K562 (cell line): Measurements from ENCODE around the gene RHAG. TPM values are rescaled to one million over a fixed set of nuclear protein-coding genes. Genes with fewer than 3 reads are reported as not detected.
A peak's percentile ranks its signal among the peaks of the same experiment; 100 is the strongest.

Experiments
- ATAC-seq: fragments of 200-7000 bp; cut with Tn5 transposase; 3 replicates; pipeline ENCODE4 v1.9.1; 2020; ENCODE audit warnings: moderate library complexity
- BruUV-seq: library from RNA; stranded (reverse); fragments of 400-500 nt; replicated peaks from 2 replicates; lab custom pipeline; 2021; lab: Mats Ljungman, UMichigan
- CTCF ChIA-PET: fragments of 300-600 bp; formaldehyde crosslinking; extraction: SDS; loops from one replicate; lab custom pipeline; 2021; ENCODE audit warnings: low intra/inter-chr PET ratio; lab: Yijun Ruan, JAX
- POLR2A ChIA-PET: fragments of 300-600, 350-650 bp; sonication (Branson Sonifier 250); formaldehyde crosslinking; extraction: SDS; loops from one replicate; lab custom pipeline; 2021; ENCODE audit warnings: antibody characterized with exemption, inconsistent platforms; lab: Yijun Ruan, JAX
- DNase-seq, 4 experiments: peaks; one replicate each; pipeline versions ENCODE4 v3.0.0 to v3.0.0-alpha.2; 2011 to 2018; ENCODE audit warnings: low spot score in 3 of 4, mixed read lengths in 3 of 4; ENCODE audit errors: extremely low read depth in 1 of 4
- FAIRE-seq: peaks from 2 replicates; lab custom pipeline; 2011; peaks lifted over from hg19 to GRCh38; lab: Jason Lieb, UNC
- H2AFZ ChIP-seq: 2 replicates; pipeline ENCODE4 v1.6.0; 2011; ENCODE audit warnings: low read depth, low read length, control low read depth, inconsistent platforms
- H3K27ac ChIP-seq: fragments of 200-600 bp; 3 replicates; pipeline ENCODE4 v1.8.0; 2011; ENCODE audit warnings: low read depth, mild to moderate bottlenecking, control low read depth, inconsistent platforms, low read length, moderate library complexity, mixed read lengths; ENCODE audit errors: extremely low read depth
- H3K27me3 ChIP-seq, 2 experiments: fragments of 300-600 bp in 1 of 2; 2 replicates in 1 of 2; 3 replicates in 1 of 2; pipeline versions ENCODE4 v1.6.0 to v1.8.0; 2011; ENCODE audit warnings: inconsistent platforms in 2 of 2, low read length in 2 of 2, mild to moderate bottlenecking in 1 of 2, mixed read lengths in 1 of 2, moderate library complexity in 1 of 2; ENCODE audit not compliant: control insufficient read depth in 2 of 2, insufficient read depth in 2 of 2
- H3K36me3 ChIP-seq: fragments of 300-600 bp; 3 replicates; pipeline ENCODE4 v1.8.0; 2011; ENCODE audit warnings: mild to moderate bottlenecking, low read length, inconsistent platforms; ENCODE audit not compliant: control insufficient read depth, insufficient read depth
- H3K4me1 ChIP-seq, 2 experiments: fragments of 200-600 bp in 1 of 2; replicated peaks in 1 of 2; 2 replicates in 1 of 2; 3 replicates in 1 of 2; pipeline versions ENCODE4 v1.5.1 to v1.8.0; 2011; ENCODE audit warnings: inconsistent platforms in 2 of 2, low read length in 2 of 2, mild to moderate bottlenecking in 1 of 2, mixed read lengths in 1 of 2, moderate library complexity in 1 of 2; ENCODE audit not compliant: control insufficient read depth in 2 of 2, insufficient read depth in 2 of 2
- H3K4me2 ChIP-seq: 2 replicates; pipeline ENCODE4 v1.6.1; 2011; ENCODE audit warnings: low read length, control low read depth, inconsistent platforms, mixed read lengths; ENCODE audit not compliant: insufficient read depth
- H3K4me3 ChIP-seq: fragments of 200-600 bp; sonication (generic), shearing (Covaris generic); 2 replicates; pipeline ENCODE4 v1.5.1; 2016; ENCODE audit warnings: control low read depth, inconsistent platforms
- H3K79me2 ChIP-seq: fragments of 200-600 bp; 3 replicates; pipeline ENCODE4 v1.8.0; 2011; ENCODE audit warnings: low read length, inconsistent platforms; ENCODE audit not compliant: control insufficient read depth, insufficient read depth
- H3K9ac ChIP-seq, 2 experiments: 2 replicates each; pipeline versions ENCODE4 v1.6.0 to v1.6.1; 2011; ENCODE audit warnings: low read depth in 2 of 2, low read length in 2 of 2, control low read depth in 1 of 2, inconsistent platforms in 1 of 2, mild to moderate bottlenecking in 1 of 2, mixed read lengths in 1 of 2; ENCODE audit not compliant: insufficient read depth in 1 of 2
- H3K9me1 ChIP-seq: one replicate; pipeline ENCODE4 v1.6.0; 2011; ENCODE audit warnings: inconsistent platforms, mild to moderate bottlenecking, low read length, moderate library complexity; ENCODE audit not compliant: control insufficient read depth, insufficient read depth
- H3K9me3 ChIP-seq: replicated peaks from 2 replicates; pipeline ENCODE4 v1.5.1; 2011; ENCODE audit warnings: low read depth, low read length, inconsistent platforms; ENCODE audit not compliant: control insufficient read depth, insufficient read depth
- H4K20me1 ChIP-seq: replicated peaks from 2 replicates; pipeline ENCODE4 v1.6.1; 2011; ENCODE audit warnings: low read length, inconsistent platforms, mixed read lengths; ENCODE audit not compliant: control insufficient read depth, insufficient read depth
- ATF1 ChIP-seq, 2 experiments: fragments of 450-650 bp in 1 of 2; IDR thresholded peaks; 2 replicates each; pipeline ENCODE4 v1.6.1; 2016; ENCODE audit warnings: missing compliant biosample characterization in 1 of 2, missing genetic modification characterization in 1 of 2
- ATF3 ChIP-seq, 2 experiments: fragments of 450-650 bp in 1 of 2; sonication (generic) in 1 of 2; formaldehyde crosslinking in 1 of 2; IDR thresholded peaks in 1 of 2; conservative IDR thresholded peaks in 1 of 2; 2 replicates each; pipeline versions ENCODE4 v1.6.1 to v1.8.1; 2016 to 2023; ENCODE audit warnings: mild to moderate bottlenecking in 2 of 2, moderate library complexity in 2 of 2, inconsistent platforms in 1 of 2, missing genetic modification reagents in 1 of 2
- BACH1 ChIP-seq: fragments of 200-800 bp; sonication (Bioruptor generic); IDR thresholded peaks from 2 replicates; pipeline ENCODE4 v1.6.1; 2016; ENCODE audit warnings: missing genetic modification characterization, missing compliant biosample characterization
- CBFA2T3 ChIP-seq: fragments of 450-650 bp; IDR thresholded peaks from 2 replicates; pipeline ENCODE4 v1.6.1; 2017
- EHMT2 ChIP-seq: fragments of 450-650 bp; IDR thresholded peaks from 2 replicates; pipeline ENCODE4 v1.6.1; 2018; ENCODE audit warnings: antibody characterized with exemption
- FOXK2 ChIP-seq, 2 experiments: fragments of 450-650 bp; IDR thresholded peaks in 1 of 2; conservative IDR thresholded peaks in 1 of 2; 2 replicates each; pipeline ENCODE4 v1.6.1; 2016; ENCODE audit warnings: low read depth in 2 of 2, mild to moderate bottlenecking in 1 of 2
- NBN ChIP-seq: fragments of 450-650 bp; IDR thresholded peaks from 2 replicates; pipeline ENCODE4 v1.6.1; 2016; ENCODE audit warnings: low read depth, mild to moderate bottlenecking
- NCOA2 ChIP-seq, 2 experiments: fragments of 450-650 bp; IDR thresholded peaks; 2 replicates each; pipeline ENCODE4 v1.6.1; 2018; ENCODE audit warnings: mild to moderate bottlenecking in 2 of 2, moderate library complexity in 1 of 2; ENCODE audit not compliant: partially characterized antibody in 2 of 2
- NFE2 ChIP-seq: IDR thresholded peaks from 2 replicates; pipeline ENCODE4 v1.6.1; 2014; ENCODE audit warnings: antibody characterized with exemption, low read depth
- SNRNP70 ChIP-seq: fragments of 200-400 bp; formaldehyde crosslinking; optimal IDR thresholded peaks from 2 replicates; pipeline ENCODE3; 2017; ENCODE audit warnings: low read depth, low read length
- TEAD4 ChIP-seq, 2 experiments: sonication (generic) in 1 of 2; formaldehyde crosslinking in 1 of 2; IDR thresholded peaks; 2 replicates each; pipeline versions ENCODE4 v1.6.1 to v1.8.0; 2012 to 2022; ENCODE audit warnings: borderline replicate concordance in 1 of 2, inconsistent platforms in 1 of 2, low read length in 1 of 2, mild to moderate bottlenecking in 1 of 2, missing genetic modification reagents in 1 of 2
- ZBTB9 ChIP-seq: fragments of 450-650 bp; formaldehyde crosslinking; IDR thresholded peaks from 2 replicates; pipeline ENCODE4 v1.4.0; 2020; ENCODE audit warnings: mild to moderate bottlenecking, moderate library complexity
- ZNF124 ChIP-seq: sonication (generic); formaldehyde crosslinking; IDR thresholded peaks from 2 replicates; pipeline ENCODE4 v1.8.1; 2022; ENCODE audit warnings: missing genetic modification reagents
- ZNF696 ChIP-seq: fragments of 250-450 bp; sonication (Bioruptor Pico); conservative IDR thresholded peaks from 2 replicates; pipeline ENCODE4 v1.4.0; 2020; ENCODE audit warnings: mild to moderate bottlenecking, moderate library complexity
- ZNF766 ChIP-seq: fragments of 200-800 bp; sonication (Bioruptor generic); conservative IDR thresholded peaks from 2 replicates; pipeline ENCODE4 v1.6.1; 2016; ENCODE audit warnings: missing genetic modification characterization, missing compliant biosample characterization
- in situ Hi-C: fragments of 300-500 bp; cut with MboI; formaldehyde crosslinking; loops from 4 replicates; pipeline ENCODE4 v1.15.0; 2018; ENCODE audit warnings: inconsistent platforms, mixed read lengths
- intact Hi-C: fragments of 100-400 bp; cut with micrococcal nuclease; formaldehyde crosslinking; loops from 2 replicates; pipeline ENCODE4 v1.14.2; 2022
- polyA plus RNA-seq, 8 experiments: library from polyadenylated mRNA; depleted of rRNA in 4 of 8; stranded (reverse) in 5 of 8; unstranded in 3 of 8; fragments of >200 nt; fragmentation: Nextera tagmentation in 2 of 8; fragmentation: Illumina TruSeq in 1 of 8; extraction: Ambion mirVana in 2 of 8; extraction: Trizol in 1 of 8; gene quantifications; 2 replicates each; pipeline versions ENCODE4 v1.2.1 to v1.2.3, GENCODE V29; 2011 to 2014; ENCODE audit warnings: inconsistent platforms in 1 of 8, missing spikeins in 1 of 8
- total RNA-seq, 7 experiments: library from RNA; depleted of rRNA in 6 of 7; stranded (reverse); fragments of >200 nt in 6 of 7; fragmentation: Illumina TruSeq in 2 of 7; extraction: Trizol in 2 of 7; gene quantifications; 2 replicates each; pipeline versions ENCODE4 v1.2.1 to v1.2.3, GENCODE V29; 2011 to 2021; ENCODE audit warnings: low replicate concordance in 1 of 7
- TF ChIP-seq, protein P1 (sequence below), 2 experiments: fragments of 450-650 bp; IDR thresholded peaks; 2 replicates each; pipeline ENCODE4 v1.6.1; 2018; ENCODE audit warnings: mild to moderate bottlenecking in 2 of 2, low read depth in 1 of 2; ENCODE audit not compliant: partially characterized antibody in 2 of 2

The RHAG gene
- total and polyA plus RNA-seq, 9 of the 15 experiments (the other 6 are each of a cell fraction or from before 2014, with no cell fraction given) = 290 to 1,202 (median 505) TPM

- in situ Hi-C loops (no loop called here), intact Hi-C loops (no loop called here)
- H3K4me2 ChIP-seq = peak overlapping the region; percentile 20; the same call in 1 of the 2 replicates
- FAIRE-seq = peak; percentile 89
- no peak overlapping the region for H3K4me3 ChIP-seq
- BruUV-seq = no TSS peak
- H3K9ac ChIP-seq = no peak overlapping the region
- no peaks in the 10 kb centered on the region for H3K9me3 ChIP-seq
- H3K79me2 ChIP-seq = no peaks in the 10 kb centered on the region
- H3K9me1 ChIP-seq = no peaks in the 10 kb centered on the region
- ChIA-PET POLR2A (interaction anchor here (1.6 kb wide), 1 partner anchor 15 kb away, joined by 4 read pairs; no protein-coding TSS in a partner anchor), CTCF (interaction anchor here (0.7 kb wide), 1 partner anchor 51 kb away, joined by 3 read pairs; no protein-coding TSS in a partner anchor)
- ATAC-seq = peak; percentile 97
- no peaks in the 10 kb centered on the region for H4K20me1 ChIP-seq
- no peaks in the 10 kb centered on the region for H3K36me3 ChIP-seq
- peak overlapping the region; percentile 53; the same call in 2 of the 3 replicates for H3K27ac ChIP-seq
- DNase-seq = peak; percentile 41 to 87 (median 61)
- H2AFZ ChIP-seq = peak overlapping the region; percentile 53
- H3K4me1 ChIP-seq = peaks cover 0 to 5% of the 10 kb centered on the region in 2 experiments; a peak in 3 of 5 replicates
- no peaks in the 10 kb centered on the region for H3K27me3 ChIP-seq
- TF ChIP-seq ZNF124 = no peak
- TF ChIP-seq, protein P1, sequence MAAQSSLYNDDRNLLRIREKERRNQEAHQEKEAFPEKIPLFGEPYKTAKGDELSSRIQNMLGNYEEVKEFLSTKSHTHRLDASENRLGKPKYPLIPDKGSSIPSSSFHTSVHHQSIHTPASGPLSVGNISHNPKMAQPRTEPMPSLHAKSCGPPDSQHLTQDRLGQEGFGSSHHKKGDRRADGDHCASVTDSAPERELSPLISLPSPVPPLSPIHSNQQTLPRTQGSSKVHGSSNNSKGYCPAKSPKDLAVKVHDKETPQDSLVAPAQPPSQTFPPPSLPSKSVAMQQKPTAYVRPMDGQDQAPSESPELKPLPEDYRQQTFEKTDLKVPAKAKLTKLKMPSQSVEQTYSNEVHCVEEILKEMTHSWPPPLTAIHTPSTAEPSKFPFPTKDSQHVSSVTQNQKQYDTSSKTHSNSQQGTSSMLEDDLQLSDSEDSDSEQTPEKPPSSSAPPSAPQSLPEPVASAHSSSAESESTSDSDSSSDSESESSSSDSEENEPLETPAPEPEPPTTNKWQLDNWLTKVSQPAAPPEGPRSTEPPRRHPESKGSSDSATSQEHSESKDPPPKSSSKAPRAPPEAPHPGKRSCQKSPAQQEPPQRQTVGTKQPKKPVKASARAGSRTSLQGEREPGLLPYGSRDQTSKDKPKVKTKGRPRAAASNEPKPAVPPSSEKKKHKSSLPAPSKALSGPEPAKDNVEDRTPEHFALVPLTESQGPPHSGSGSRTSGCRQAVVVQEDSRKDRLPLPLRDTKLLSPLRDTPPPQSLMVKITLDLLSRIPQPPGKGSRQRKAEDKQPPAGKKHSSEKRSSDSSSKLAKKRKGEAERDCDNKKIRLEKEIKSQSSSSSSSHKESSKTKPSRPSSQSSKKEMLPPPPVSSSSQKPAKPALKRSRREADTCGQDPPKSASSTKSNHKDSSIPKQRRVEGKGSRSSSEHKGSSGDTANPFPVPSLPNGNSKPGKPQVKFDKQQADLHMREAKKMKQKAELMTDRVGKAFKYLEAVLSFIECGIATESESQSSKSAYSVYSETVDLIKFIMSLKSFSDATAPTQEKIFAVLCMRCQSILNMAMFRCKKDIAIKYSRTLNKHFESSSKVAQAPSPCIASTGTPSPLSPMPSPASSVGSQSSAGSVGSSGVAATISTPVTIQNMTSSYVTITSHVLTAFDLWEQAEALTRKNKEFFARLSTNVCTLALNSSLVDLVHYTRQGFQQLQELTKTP (IDR thresholded peaks at IDR 0.05; ENCODE audit: low read depth in 1 of 2, partially characterized antibody in 2 of 2) = peak in 1 of 2 experiments; percentile 59
- TF ChIP-seq EHMT2 = no peak
- TF ChIP-seq ZNF696 (CRISPR knock-in tag) = no peak
- TF ChIP-seq ATF1 (CRISPR knock-in tag; IDR thresholded peaks at IDR 0.05) = no peak
- TF ChIP-seq ATF1 (tag; IDR thresholded peaks at IDR 0.05) = peak; percentile 25; the same call in 1 of the 2 replicates
- TF ChIP-seq NBN = peak; percentile 73; the same call in 1 of the 2 replicates
- peak; percentile 60; the same call in 1 of the 2 replicates for TF ChIP-seq TEAD4 (IDR thresholded peaks at IDR 0.05; ENCODE audit: low read length)
- TF ChIP-seq TEAD4 (CRISPR knock-in tag; IDR thresholded peaks at IDR 0.05; ENCODE audit: borderline replicate concordance) = no peak
- TF ChIP-seq NFE2 = peak; percentile 81
- no peak for TF ChIP-seq ZBTB9 (CRISPR knock-in tag)
- TF ChIP-seq SNRNP70 = no peak
- peak; percentile 45; the same call in 1 of the 2 replicates for TF ChIP-seq BACH1 (tag)
- TF ChIP-seq CBFA2T3 = 0 out of 2 replicates have a peak, but pooled peaks have one; percentile 21
- TF ChIP-seq ZNF766 (CRISPR knock-in tag) = 0 out of 2 replicates have a peak, but pooled peaks have one; percentile 41
- peak; percentile 97 for TF ChIP-seq ATF3 (IDR thresholded peaks at IDR 0.05)
- TF ChIP-seq ATF3 (CRISPR knock-in tag; conservative IDR thresholded peaks at IDR 0.05) = peak; percentile 47; the same call in 1 of the 2 replicates
- TF ChIP-seq NCOA2 (IDR thresholded peaks at IDR 0.05; ENCODE audit: partially characterized antibody in 2 of 2) = peak in 1 of 2 experiments; percentile 14
- peak; percentile 93 to 95 for TF ChIP-seq FOXK2 (conservative IDR thresholded peaks at IDR 0.05 in 1 of 2, IDR thresholded peaks at IDR 0.05 in 1 of 2; ENCODE audit: low read depth in 2 of 2)
Observed at GRCh38 chr6:49556429-49556837, 80.2 kb downstream of the RHAG start.
